RWPE2 (cell line): Measurements from ENCODE around the gene SERPINB6.
A peak's percentile ranks its signal among the peaks of the same experiment; 100 is the strongest.

Source experiments
- ATAC-seq: fragments of 200-7000 bp; cut with Tn5 transposase; 3 replicates; pipeline ENCODE4 v1.9.1; 2021; ENCODE audit warnings: low read depth
- DNase-seq: peaks from one replicate; pipeline ENCODE4 v3.0.0-alpha.2; 2020; ENCODE audit warnings: low spot score
- H3K27ac ChIP-seq: fragments of 450-650 bp; 2 replicates; pipeline ENCODE4 v1.5.1; 2017; ENCODE audit warnings: mild to moderate bottlenecking; ENCODE audit not compliant: poor library complexity, severe bottlenecking
- H3K27me3 ChIP-seq: fragments of 250-450 bp; sonication (Bioruptor Pico); 2 replicates; pipeline ENCODE4 v1.5.1; 2021; ENCODE audit warnings: mild to moderate bottlenecking, moderate library complexity; ENCODE audit not compliant: insufficient read depth, poor library complexity, severe bottlenecking
- H3K36me3 ChIP-seq: fragments of 250-450 bp; sonication (Bioruptor Pico); 2 replicates; pipeline ENCODE4 v1.5.1; 2020; ENCODE audit warnings: low read depth, mild to moderate bottlenecking, moderate library complexity
- H3K4me1 ChIP-seq: fragments of 250-450 bp; sonication (Bioruptor Pico); 2 replicates; pipeline ENCODE4 v1.5.1; 2021; ENCODE audit warnings: mild to moderate bottlenecking, moderate library complexity; ENCODE audit not compliant: insufficient read depth, poor library complexity, severe bottlenecking
- H3K4me3 ChIP-seq: fragments of 250-450 bp; sonication (Bioruptor Pico); 2 replicates; pipeline ENCODE4 v1.5.1; 2021; ENCODE audit warnings: mild to moderate bottlenecking, moderate library complexity; ENCODE audit not compliant: severe bottlenecking
- H3K9me3 ChIP-seq: fragments of 250-450 bp; sonication (Bioruptor Pico); 2 replicates; pipeline ENCODE4 v1.5.1; 2021; ENCODE audit warnings: mild to moderate bottlenecking, moderate library complexity; ENCODE audit not compliant: severe bottlenecking
- TF ChIP-seq, protein P1 (sequence below): fragments of 450-650 bp; IDR thresholded peaks from one replicate; pipeline ENCODE4 v1.5.1; 2017; ENCODE audit warnings: mild to moderate bottlenecking, moderate library complexity; ENCODE audit not compliant: poor library complexity, severe bottlenecking

The SERPINB6 gene

GRCh38 chr6:2956930-2957685, 14.3 kb downstream of the SERPINB6 start:
- H3K9me3 ChIP-seq, result no peaks in the 10 kb centered on the region
- no peaks in the 10 kb centered on the region for H3K27me3 ChIP-seq
- H3K4me1 ChIP-seq, result peaks cover 3% of the 10 kb centered on the region
- no peak overlapping the region for H3K27ac ChIP-seq
- ATAC-seq, result no peak
- H3K36me3 ChIP-seq, result peaks cover 28% of the 10 kb centered on the region
- TF ChIP-seq, protein P1, sequence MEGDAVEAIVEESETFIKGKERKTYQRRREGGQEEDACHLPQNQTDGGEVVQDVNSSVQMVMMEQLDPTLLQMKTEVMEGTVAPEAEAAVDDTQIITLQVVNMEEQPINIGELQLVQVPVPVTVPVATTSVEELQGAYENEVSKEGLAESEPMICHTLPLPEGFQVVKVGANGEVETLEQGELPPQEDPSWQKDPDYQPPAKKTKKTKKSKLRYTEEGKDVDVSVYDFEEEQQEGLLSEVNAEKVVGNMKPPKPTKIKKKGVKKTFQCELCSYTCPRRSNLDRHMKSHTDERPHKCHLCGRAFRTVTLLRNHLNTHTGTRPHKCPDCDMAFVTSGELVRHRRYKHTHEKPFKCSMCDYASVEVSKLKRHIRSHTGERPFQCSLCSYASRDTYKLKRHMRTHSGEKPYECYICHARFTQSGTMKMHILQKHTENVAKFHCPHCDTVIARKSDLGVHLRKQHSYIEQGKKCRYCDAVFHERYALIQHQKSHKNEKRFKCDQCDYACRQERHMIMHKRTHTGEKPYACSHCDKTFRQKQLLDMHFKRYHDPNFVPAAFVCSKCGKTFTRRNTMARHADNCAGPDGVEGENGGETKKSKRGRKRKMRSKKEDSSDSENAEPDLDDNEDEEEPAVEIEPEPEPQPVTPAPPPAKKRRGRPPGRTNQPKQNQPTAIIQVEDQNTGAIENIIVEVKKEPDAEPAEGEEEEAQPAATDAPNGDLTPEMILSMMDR, result no peak
- DNase-seq, result no peak
- no peak overlapping the region for H3K4me3 ChIP-seq

DNA sequence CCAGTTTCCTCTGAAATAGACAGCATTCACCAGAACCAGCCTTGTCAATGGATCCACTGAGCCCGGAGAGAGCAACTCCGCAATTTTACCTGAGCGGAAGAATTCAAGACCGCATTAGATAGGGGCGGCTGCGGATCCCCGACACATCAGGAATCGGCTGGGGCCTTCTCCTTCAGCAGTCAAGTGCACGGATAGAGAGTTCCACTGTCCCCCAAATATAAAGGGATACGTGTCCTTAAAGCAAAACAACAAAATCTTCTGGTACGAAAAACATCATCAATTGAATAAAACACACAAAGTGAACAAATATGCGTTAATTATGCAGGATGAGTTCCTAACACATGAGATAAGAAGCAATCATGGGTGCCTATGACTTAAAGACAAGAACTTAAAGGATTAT, 18.3 kb downstream of the SERPINB6 start:
- Histone ChIP-seq H3K4me1 (no peaks in the 10 kb centered on the region), H3K4me3 (no peak overlapping the region), H3K27me3 (no peaks in the 10 kb centered on the region), H3K36me3 (peaks cover 39% of the 10 kb centered on the region), H3K27ac (no peak overlapping the region), H3K9me3 (no peaks in the 10 kb centered on the region)
- TF ChIP-seq, protein P1, result peak; percentile 23
- DNase-seq (no peak), ATAC-seq (no peak)

DNA sequence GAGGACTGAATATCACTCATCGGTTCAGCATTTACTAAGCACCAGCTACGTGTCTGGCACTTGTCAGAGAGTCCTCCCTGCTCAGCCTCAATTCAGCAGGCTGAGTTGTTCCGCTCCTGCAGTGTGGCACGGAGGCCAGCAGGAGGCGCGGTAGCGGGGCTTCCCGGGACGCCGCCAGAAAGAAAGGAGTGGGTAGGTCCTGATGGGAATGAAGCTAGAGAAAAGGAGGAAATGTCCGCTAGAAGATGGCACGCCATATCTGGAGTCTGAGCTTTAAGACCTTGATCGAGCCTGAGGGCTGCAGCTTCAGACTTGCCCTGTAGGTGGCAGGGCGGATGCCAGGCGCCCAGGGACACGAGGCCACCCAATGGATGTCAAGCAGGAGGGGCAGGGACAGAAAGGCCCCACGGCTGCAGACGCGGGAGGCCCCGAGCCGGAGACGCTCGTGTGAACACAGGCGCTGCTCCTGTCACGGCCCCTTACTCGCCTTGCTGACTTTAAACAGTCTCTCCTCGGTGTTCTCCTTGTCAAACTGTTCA, 18.7 kb downstream of the SERPINB6 start:
- H3K9me3 ChIP-seq, result no peaks in the 10 kb centered on the region
- ATAC-seq (peak; percentile 84), DNase-seq (no peak)
- no peak overlapping the region for H3K4me3 ChIP-seq
- H3K27ac ChIP-seq, result no peak overlapping the region
- H3K36me3 ChIP-seq, result peaks cover 39% of the 10 kb centered on the region
- TF ChIP-seq, protein P1, result peak; percentile 94
- no peaks in the 10 kb centered on the region for H3K27me3 ChIP-seq
- no peaks in the 10 kb centered on the region for H3K4me1 ChIP-seq

DNA sequence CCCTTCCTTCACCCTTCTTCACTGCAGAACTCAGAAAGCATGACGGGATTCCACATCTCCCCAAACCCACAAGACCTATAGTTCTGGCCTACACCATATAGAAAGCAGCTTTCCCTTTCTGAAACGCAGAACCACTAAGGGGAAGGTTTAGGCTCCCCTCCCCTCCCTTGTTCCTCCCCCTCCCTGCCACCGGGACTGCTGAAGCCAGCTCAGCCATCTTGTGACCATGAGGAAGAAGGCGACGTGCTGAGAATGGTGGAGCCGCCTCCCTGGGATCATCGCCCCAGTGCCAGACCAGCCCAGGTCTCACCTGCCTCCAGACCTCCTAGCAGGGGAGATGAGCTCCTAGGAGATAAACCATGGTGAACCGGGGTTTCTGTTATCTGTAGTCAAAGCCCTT, 19.6 kb downstream of the SERPINB6 start:
- H3K27me3 ChIP-seq, result no peaks in the 10 kb centered on the region
- H3K36me3 ChIP-seq, result peaks cover 39% of the 10 kb centered on the region
- no peaks in the 10 kb centered on the region for H3K9me3 ChIP-seq
- no peaks in the 10 kb centered on the region for H3K4me1 ChIP-seq
- TF ChIP-seq, protein P1, result no peak
- DNase-seq (no peak), ATAC-seq (no peak)
- H3K4me3 ChIP-seq, result no peak overlapping the region
- H3K27ac ChIP-seq, result no peak overlapping the region

GRCh38 chr6:2950713-2951112, 20.7 kb downstream of the SERPINB6 start:
- H3K9me3 ChIP-seq, result no peaks in the 10 kb centered on the region
- ATAC-seq (no peak), DNase-seq (no peak)
- H3K27me3 ChIP-seq, result no peaks in the 10 kb centered on the region
- no peaks in the 10 kb centered on the region for H3K4me1 ChIP-seq
- no peak overlapping the region for H3K4me3 ChIP-seq
- TF ChIP-seq, protein P1, result no peak
- H3K36me3 ChIP-seq, result peaks cover 39% of the 10 kb centered on the region
- H3K27ac ChIP-seq, result no peak overlapping the region
